ENCODE measurements around the gene DOCK8.

Gene DOCK8

DNA sequence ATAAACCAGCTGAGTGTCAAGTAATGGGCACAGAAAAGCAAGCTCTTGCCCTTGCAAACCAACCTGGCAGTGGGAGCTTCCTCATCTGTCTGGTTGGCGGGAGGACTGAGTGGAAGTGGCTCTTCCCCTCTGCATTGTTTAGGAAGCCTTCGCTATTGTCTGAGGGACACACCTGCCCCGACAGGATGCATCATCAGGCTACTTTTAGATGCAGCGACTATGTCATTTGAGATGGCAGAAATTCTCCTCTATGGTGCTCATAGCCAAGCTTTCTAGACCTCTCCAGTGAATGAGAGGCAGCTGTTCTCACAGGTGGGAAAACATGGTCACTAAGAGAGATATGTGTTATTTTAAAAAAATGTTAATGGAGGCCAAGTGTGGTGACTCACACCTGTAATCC, 104.0 kb downstream of the DOCK8 start:
- DNase-seq: no peak

DNA sequence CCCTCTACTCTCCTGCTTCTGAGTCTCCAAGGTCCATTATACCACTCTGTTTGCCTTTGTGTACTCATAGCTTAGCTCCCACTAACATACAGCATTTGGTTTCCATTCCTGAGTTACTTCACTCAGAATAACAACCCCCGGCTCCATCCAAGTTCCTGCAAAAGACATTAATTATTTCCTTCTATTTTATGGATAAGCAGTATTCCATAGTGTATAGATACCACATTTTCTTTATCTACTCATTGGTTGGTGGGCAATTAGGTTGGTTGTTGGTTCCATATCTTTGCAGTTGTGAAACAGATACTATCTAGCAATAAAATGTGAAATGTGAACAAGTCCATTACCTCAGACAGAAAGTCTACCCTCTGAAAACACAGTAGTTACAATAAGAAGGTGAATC, 110.3 kb downstream of the DOCK8 start:
- no peak for DNase-seq

DNA sequence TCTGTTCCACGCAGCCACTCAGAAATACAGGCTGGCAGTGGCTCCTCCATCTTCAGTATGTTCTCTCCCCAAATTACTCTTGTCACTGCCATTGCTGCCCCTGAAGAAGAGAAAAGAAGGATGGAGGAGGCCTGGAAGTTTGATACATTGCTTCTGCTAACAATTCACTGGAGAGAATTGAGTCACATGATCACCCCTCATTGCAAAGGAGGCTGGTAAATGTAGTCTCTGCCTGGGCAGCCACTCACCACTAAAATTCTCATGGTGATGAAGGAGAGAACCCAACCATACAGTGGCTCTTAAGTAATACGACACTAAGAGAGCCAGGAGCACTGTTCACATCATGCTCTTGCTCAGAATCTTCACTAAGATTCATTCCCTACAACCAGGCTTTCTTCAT, 112.0 kb downstream of the DOCK8 start:
- no peak for DNase-seq

DNA sequence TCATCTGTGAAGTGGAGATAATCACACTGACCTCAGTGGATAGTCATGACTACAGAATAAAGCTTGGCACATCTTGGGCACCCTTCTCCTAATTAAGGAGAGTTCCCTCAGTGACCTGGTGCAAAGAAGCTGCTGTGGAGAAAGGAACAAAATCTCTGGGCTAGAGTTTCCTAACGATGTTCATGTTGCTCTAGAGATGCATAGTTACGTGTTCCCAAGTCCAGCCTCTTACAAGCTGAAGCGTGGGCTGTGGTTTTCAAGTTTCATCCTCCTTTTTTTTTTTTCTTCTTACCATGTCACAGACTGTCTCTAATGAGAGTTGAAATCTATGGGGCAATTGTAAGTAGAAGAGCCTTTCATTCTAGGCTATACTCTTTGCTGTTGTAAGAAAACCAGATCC, 113.8 kb downstream of the DOCK8 start:
- no peak for DNase-seq

DNA sequence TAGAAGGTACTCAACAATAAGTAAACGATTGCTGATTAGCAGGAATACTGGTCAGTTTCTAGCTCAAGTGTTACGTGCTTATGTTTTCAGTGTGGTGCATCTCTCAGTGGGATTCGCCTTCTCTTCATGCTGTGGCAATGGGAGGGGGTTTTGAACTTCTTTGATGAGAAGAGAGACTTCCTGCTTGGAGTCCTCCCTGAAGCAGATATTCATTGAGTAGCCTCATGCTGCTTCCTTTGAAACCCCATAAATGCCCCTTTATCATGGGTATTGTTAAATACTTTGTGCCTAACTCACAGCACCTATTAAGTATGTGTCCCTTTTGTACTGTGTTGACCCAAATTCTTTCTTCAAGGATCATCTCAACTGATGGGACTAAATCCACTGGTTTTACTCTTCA, 116.5 kb downstream of the DOCK8 start:
- no peak for DNase-seq

DNA sequence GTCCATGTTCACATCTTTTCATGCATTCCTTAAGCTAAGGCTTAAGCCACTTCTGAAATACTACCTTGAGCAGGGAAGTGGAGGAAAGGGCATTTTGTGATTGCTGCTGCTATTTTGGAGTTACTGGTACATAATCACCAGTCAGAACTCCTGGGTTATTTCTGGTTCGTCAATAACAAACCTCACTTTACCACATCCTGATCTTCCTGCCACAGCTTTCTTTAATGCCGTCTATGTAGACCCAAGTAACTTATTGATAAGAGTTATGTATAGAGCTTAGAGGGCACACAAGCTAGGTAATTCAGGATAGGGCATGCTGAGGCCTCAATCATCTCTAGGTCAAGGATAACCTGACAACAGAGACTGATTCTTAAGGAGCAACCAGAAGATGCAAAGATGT, 120.7 kb downstream of the DOCK8 start:
- no peak for DNase-seq

DNA sequence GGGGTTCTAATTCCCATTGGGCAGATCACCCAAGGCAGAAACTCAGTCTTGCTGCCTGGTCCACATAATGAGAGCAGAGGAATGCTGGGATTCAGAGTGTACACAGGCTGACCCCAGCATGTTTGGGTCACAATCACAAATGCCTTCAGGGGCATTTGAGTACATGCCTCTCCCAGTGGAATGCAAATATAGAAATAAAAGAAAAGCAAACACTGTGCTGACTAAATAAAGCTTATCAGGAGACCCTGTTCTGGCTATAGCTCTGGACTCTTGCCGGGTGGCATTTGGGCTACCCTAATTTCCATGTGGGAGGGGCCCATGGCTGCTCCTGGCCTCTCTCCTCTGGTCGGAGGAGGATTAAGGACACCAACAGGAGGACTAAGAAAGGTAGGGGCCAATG, 121.4 kb downstream of the DOCK8 start:
- DNase-seq: no peak

DNA sequence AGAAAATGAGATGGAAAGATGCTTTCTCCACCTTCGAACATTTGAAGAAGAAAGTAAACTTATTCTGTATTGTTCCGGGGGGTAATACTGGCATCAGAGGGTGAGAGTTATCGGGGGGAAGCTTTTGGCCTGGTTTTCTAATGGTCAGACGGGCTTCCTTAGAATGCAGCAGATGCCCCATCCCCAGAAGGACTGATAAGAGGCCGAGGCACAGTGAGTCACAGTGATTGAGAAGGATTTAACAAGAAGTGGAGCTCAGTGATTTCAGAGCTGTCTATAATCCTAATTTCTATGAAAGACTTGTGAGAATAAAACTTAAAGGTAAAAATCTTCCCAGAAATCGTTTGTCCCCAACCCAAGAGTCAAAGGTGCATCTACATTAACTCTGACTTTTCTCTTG, 123.9 kb downstream of the DOCK8 start:
- DNase-seq: no peak

DNA sequence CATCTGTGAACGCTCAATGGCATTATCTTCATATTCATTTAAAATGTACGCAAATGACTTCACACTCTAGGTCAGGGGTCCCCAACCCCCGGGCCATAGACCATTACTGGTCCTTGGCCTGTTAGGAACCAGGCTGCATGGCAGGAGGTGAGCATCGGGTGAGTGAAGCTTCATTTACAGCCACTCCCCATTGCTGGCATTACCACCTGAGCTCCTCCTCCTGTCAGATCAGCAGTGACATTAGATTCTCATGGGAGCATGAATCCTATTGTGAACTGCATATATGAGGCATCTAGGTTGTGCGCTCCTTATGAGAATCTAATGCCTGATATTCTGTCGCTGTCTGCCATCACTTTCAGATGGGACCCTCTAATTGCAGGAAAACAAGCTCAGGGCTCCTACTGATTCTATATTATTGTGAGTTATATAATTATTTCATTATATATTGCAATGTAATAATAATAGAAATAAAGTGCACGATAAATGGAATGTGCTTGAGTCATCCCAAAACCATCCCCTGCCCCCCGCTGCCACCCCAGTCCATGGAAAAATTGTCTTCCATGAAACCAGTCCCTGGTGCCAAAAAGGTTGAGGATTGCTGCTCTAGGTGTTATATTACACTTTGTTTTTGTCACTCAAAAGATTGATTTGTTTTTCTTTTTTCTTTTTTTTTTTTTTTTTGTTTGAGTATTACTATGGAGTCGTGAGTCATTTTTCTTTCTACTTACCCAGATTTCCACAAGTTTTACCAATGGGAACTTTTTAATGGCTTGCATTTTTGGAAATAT, 127.2 kb downstream of the DOCK8 start:
- no peak for DNase-seq

DNA sequence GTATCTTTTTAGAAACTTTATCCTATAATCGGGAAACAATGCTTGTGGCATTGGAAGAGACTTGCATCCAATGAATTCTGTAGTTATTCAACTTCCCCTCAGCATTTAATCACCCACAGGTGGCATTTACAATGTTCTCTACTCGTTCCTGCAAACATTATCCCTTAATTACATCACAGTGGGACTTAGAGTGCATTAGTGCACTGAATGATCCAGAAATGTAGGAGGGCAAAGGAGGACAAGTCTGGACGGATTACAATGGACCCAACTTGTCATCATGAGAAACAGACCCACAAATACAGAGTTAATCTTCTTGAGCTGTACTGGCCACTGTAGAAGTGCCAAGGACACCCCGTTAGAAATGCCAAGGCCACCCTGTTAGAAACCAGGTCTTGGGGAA, 129.1 kb downstream of the DOCK8 start:
- DNase-seq: no peak

DNA sequence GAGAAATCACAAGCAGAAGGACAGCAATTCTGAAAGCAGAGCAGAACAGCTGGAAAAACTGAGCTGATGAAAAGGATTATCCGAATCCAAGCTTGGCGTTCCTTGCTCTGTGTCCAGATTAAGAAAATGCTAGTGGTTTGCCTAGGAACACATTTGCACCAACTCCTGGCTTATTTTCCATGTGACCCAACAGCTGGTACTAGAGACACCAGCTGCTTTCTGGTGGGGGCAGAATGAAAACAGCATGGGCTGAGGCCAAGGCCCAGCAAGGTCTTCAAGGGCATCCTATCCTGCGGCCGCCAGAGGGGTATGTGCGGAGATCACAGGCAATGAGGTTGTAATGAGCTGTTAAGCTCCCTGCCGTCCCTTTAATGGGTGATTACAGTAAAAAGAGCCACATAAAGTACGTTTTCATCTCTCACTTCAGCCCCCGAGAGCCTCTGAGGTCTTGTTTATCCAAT, 131.5 kb downstream of the DOCK8 start:
- no peak for DNase-seq

DNA sequence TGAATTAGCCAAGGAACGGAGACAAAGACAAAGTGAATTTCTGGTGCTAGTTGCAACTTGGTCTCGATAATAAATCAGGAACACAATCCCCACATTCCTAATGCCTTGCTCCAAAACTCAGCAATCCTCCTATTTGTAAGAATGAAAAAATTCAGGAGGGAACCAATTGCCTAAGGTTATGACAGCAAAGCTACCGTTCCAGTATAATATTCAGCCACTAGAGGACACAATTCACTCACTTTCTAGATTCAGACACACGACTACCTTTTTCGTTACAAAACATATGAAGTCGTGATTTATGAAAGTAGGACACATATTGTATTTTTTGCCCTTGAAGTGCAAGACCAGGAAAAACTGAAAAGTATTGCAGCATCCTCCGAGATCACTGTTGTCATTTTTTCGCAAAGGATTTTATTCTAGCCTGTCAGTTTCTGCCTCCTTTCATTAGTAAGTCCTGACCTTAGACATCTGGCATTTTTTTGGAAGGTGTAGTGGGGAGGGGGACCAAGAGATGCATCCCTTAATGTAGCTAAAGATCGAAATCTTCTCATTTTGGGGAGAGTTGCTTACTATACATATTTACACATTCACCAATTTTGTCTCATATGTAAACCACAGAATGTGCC, 133.1 kb downstream of the DOCK8 start:
- DNase-seq: no peak

DNA sequence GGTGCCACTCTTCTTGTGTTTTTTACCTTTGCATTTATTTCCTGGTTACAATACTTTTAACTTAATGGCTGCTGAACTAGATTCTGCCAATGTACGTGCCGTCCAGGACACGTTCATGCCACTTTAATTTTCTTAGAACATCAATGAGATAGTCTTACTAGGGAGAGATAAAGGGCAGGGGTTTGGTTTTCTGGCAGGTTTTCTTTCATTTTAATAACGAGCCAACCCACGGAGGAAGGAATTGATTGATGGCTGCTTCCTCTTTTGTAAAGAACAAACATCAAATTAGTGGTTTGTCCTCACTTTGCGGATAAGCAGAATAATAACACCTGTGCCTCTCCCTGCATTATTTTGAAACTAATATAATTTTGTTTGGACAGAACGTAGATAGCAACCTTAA, 135.7 kb downstream of the DOCK8 start:
- DNase-seq: no peak

DNA sequence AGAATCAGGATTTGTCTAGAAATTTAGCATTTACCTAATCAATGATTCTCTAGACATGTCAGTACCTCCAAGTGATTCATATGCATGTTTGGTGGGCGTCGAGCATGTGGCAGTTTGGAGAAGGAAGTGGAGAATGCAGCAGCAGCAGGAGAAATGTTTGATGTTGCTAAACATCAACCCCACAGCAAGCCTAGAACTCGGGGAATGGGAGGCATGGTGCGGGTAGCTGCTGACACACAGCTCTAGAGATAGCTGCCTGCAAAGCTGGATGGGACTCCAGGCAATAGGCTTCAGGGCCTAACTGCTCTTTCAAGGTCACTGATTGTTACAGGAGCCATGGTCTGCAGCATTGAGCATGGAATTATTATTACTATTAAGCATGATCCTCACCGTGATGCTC, 137.3 kb downstream of the DOCK8 start:
- DNase-seq: no peak

DNA sequence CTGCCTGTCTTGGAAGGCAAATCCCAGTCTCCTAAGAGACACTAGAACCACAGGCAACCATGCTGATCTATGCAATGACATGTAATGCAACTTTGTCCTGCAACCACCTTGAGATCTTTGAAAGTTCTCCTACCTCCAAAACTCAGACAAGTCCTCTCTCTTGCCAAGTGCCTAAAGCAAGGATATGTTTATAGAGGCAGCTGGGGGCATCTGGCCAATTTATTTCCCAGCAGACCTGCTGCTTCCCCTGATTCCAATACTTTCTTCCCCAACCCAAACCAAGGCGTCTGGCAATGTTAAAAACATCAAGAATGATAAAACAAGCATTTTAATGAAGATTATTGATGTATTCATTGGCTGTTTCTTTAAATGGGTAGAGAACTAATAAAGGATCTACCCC, 138.4 kb downstream of the DOCK8 start:
- no peak for DNase-seq

DNA sequence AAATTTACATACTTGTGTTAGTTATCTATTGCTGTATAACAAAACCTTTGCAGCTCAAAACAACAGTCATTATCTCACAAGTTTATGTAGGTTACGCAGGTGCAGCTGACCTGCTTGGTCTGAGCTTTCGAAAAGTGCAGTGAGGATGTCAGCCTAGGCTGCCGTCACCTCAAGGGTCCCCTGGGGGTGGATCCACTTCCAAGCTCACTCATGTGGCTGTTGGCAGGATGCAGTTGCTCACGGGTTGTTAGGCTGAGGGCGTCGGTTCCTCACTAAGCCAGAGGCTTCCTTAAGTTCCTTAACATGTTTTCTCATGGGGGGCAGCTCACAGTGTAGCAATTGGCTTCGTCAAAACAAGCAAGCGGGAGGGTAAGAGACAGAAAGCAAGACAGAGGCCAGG, 139.8 kb downstream of the DOCK8 start:
- DNase-seq: no peak

DNA sequence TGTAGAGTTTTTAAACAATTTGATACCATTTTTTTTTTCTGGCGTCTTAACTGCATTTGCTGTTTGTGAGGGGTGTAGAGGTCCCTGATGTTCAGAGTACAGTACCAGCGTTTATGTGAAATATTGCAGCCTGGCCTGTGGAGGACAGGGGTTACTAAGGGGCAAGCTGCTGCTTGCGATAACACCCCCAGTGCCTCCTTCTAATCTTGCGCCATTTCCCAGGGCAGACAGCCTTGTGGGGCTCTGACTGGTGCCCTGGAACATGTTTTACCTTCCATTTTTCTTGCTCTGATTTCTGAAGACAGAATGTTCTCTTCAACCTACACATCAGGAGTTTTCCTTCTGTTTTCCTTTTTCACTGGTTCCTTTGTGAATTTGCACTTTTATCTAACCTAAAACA, 142.9 kb downstream of the DOCK8 start:
- DNase-seq: no peak

DNA sequence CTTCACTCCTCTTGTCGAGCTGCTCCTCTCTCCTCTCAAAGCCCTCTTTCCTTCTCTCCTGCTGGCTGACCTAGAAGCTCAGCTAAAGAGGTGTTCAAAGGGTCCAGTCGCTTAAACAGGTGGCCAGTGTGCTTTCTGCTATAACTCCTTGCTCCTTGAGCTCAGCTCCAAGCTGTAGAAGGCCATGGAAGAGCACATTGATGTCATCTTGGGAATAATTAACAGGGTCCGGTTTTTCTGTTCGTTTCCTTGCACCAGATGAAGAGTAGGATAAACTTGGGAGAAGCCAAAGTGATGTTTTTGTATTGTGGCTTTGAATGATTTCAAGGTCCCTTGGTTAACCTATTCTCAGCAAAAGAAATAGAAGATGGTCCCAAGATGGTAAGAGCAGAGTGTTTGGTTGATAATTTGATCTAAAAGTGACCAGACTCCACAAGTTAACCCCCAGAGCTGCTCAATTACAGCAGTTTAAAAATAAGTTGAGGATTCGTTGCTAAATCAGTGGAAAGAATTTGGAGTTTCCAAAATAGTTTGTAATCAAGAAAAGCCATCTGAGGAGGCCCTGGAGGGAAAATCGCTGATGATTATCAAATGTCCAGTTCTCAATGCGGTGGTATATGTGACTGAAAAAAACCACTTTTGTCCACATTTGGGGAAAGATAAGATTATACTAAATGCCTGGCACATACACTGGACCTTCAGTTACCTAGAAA, 148.1 kb downstream of the DOCK8 start:
- DNase-seq: no peak

DNA sequence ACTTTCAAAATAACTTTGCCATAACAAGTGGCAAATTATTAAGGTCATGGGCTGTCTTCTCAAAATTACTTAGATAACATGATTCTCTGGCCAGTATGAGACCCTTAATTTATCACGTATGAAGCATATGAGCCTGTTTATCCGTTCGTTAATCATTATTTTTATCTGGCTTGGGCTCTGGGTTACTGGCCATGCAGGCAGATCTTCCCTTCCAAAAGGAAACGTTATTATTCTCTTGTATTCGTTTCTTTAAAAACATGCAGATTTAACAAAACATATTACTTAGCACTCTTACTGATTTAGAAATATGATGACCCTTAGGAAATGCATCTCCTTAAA, 148.6 kb downstream of the DOCK8 start:
- DNase-seq: no peak

DNA sequence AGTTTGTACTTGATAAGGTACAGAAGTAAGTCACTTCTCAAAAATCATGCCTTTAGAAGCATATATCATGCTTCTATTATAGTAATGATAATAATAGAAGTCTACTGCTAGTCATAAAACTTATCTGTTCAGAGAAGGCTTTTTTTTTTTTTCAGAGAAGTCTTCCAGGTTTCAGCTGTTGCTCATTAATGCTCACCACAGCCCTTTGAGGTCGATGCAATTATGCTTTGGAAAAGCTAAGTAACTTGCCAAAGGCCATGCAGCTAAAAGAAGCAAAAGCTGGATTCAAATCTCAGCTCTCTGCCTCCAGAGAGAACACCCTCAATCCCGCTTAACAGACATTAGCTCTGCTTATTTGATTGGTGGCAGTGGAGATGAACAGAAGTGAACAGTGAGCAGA, 150.8 kb downstream of the DOCK8 start:
- no peak for DNase-seq

DNA sequence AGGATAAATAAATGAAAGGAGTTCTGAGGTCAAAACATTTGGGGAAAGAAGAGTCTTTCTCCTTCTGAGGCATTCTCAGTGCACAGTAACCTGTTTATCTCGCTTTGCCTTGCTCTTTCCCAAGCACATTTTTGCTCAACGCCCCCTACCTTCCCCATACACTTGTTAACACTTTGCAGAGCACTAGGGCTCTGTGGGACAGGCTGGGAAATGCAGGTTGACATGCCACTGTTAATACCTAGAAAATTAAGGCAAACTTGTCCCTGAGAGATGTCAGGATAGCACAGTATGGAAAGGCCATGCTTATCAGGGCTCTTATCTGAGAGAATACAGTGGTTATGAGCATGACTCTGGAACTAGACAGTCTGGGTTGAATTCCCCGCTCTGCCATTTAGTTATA, 152.0 kb downstream of the DOCK8 start:
- no peak for DNase-seq

DNA sequence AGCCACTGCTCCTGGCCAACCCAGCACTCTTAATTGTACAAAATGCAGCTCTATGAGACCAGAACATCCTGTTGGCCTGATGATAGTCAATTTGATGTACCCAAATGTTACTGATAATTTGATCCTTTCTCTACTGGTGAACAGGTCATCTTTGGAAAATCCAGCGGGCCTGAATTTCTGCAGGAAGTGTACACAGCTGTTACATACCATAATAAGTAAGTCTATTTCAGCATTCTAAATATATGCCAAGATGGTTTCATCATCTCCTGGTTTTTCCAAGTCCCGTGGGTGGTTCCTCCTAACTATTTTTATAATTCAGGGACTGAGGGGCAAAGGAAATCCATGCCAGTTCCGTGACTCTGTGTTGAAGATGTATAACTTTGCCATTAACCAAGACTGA, 155.4 kb downstream of the DOCK8 start:
- DNase-seq: no peak

DNA sequence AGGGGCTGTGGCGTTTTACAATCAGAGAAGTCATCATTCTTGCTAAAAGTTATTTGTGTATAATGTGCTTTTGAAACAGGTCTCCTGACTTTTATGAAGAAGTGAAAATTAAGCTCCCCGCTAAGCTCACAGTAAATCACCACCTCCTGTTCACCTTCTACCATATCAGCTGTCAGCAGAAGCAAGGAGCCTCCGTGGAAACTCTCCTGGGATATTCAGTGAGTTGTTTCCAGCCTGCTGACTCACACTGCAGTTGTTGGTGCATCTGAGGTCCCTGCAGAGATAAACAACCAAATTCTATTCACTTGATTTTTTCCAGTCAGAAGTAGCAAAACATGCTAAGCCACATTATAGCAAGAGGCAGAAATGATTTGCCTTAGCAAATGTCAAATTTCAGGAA, 156.7 kb downstream of the DOCK8 start:
- no peak for DNase-seq

DNA sequence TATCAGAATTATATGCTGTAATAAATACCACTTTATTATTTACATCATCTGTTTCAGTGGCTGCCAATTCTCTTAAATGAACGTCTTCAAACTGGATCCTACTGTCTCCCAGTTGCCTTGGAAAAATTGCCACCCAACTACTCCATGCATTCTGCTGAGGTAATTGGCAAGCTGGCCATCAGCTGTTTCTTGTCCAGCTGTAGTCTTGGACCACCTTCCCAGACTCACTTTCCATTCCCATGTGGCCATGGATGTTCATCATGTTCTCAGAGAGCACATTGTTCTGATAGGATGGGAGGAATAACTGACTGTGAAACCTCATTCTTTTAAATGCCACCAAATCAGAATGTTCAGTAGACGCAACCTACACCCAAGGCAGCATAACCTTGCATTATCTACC, 157.5 kb downstream of the DOCK8 start:
- DNase-seq: no peak
